Mesodermal cell (in vitro differentiated cells): ENCODE measurements around the gene SLC25A11.

Experiments
- H3K27ac ChIP-seq: 2 replicates; pipeline ENCODE4 v1.7.0; 2013; ENCODE audit warnings: mild to moderate bottlenecking, low read depth, low read length, moderate library complexity; ENCODE audit not compliant: severe bottlenecking
- H3K36me3 ChIP-seq: 2 replicates; pipeline ENCODE4 v1.7.1; 2013; ENCODE audit warnings: mild to moderate bottlenecking, low read length, moderate library complexity; ENCODE audit not compliant: control insufficient read depth, insufficient read depth
- H3K4me1 ChIP-seq: one replicate; pipeline ENCODE4 v1.7.1; 2013; ENCODE audit warnings: mild to moderate bottlenecking, low read length; ENCODE audit not compliant: insufficient read depth, control insufficient read depth, poor library complexity, severe bottlenecking
- H3K4me3 ChIP-seq: 2 replicates; pipeline ENCODE4 v1.7.0; 2013; ENCODE audit warnings: low read length, control low read depth, mild to moderate bottlenecking; ENCODE audit not compliant: insufficient read depth, poor library complexity, severe bottlenecking; ENCODE audit errors: extremely low read depth
- H3K9me3 ChIP-seq: 2 replicates; pipeline ENCODE4 v1.7.1; 2013; ENCODE audit warnings: mild to moderate bottlenecking, low read length, moderate library complexity; ENCODE audit not compliant: control insufficient read depth
- WGBS, 2 experiments: methylation state at CpG; one replicate each; pipeline ENCODE4 v1.1.5; 2013; ENCODE audit warnings: missing lambda C conversion rate in 2 of 2; ENCODE audit not compliant: insufficient coverage in 2 of 2; 5-methylcytosine and 5-hydroxymethylcytosine counted together

The SLC25A11 gene

DNA sequence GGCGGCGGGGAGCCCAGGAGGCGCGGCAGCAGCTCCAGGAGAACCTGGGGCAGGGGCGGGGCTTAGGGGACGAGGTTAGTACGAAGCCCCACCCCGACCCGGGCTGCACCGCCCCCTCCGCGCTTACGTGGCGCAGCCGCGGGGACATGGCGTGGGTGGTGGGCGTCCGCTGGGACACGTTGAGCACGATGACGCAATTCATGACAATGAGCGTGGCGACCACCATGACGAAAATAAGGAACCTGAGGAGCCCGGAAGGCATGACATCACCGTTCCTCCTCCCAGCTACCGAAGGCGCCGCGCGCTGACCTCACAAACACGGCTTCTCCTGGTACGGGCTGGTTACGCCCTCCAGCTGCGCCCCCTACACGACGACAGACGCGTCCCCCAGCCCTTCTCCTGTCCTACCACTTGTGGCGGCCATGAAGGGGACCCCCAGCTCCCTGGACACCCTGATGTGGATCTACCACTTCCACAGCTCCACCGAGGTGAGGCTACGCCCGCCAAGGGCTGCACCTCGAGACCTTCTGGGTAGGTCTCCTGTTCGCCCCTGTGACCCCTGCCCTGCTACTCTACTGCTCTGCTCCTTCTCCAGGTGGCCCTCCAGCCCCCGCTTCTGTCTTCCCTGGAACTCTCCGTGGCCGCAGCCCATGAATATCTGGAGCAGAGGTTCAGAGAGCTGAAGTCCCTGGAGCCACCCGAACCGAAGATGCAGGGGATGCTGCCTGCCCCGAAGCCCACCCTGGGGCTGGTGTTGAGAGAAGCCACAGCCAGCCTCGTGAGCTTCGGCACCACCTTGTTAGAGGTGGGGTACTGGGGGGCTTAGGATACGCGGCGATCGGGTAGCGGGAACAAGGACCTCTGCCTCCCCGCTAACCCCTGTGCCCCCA lies 40.3 kb downstream of the SLC25A11 start, which contains the start of gene C17orf107:
C17orf107 (plus strand) TSS at position 196 of the 890 bp plus-strand sequence; CDS start at position 423, 227 bp downstream.
- WGBS, 2 experiments: 91 to 94% methylated on average over 60 of the region's 60 CpGs
- Histone ChIP-seq H3K27ac (no peak within 1 kb of the TSS), H3K9me3 (peaks cover 4% of the 10 kb centered on the region), H3K4me3 (no peak within 1 kb of the TSS), H3K4me1 (no peaks in the 10 kb centered on the region), H3K36me3 (peaks cover 57% of the 10 kb centered on the region)

- peaks cover 4% of the 10 kb centered on the region for H3K9me3 ChIP-seq
- no peak overlapping the region for H3K27ac ChIP-seq
- H3K4me3 ChIP-seq: no peak overlapping the region
- 90% methylated on average over 26 to 34 of the region's 34 CpGs for WGBS, 2 experiments
- peaks cover 62% of the 10 kb centered on the region for H3K36me3 ChIP-seq
- no peaks in the 10 kb centered on the region for H3K4me1 ChIP-seq
These were observed 40.9 kb downstream of the SLC25A11 start for GRCh38 chr17:4898927-4899326.

- Histone ChIP-seq H3K9me3 (peaks cover 4% of the 10 kb centered on the region), H3K4me1 (no peaks in the 10 kb centered on the region), H3K4me3 (no peak overlapping the region), H3K36me3 (peaks cover 68% of the 10 kb centered on the region), H3K27ac (no peak overlapping the region)
- WGBS, 2 experiments: 94% methylated on average over 5 to 8 of the region's 8 CpGs
These were observed 41.5 kb downstream of the SLC25A11 start for GRCh38 chr17:4898351-4898750.

DNA sequence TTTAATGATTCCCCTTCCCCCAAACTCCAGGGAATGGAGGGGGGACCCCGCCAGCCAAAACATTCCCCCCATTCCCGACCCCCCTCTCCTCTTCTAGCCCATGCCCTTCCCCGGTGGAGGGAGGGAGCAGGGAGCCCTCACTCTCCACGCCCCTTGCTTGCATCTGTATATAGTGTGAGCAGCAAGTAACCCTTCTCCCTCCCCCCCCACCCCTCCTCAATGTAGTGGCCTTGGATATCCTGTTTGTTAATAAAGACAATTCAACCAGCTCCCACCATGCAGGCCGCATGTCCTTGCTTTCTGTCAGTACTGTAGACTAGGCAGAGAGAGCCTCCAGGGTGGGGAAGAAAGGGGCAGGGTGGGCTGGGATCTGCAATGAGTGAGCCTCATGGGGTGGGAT lies 42.1 kb downstream of the SLC25A11 start:
- Histone ChIP-seq H3K36me3 (peaks cover 74% of the 10 kb centered on the region), H3K27ac (no peak overlapping the region), H3K4me1 (no peaks in the 10 kb centered on the region), H3K4me3 (no peak overlapping the region), H3K9me3 (peaks cover 4% of the 10 kb centered on the region)
- WGBS, 2 experiments: no CpG with 5 or more reads among the region's 5 CpGs

- peaks cover 79% of the 10 kb centered on the region for H3K36me3 ChIP-seq
- WGBS, 2 experiments: 88 to 97% methylated on average over 5 to 9 of the region's 10 CpGs
- H3K9me3 ChIP-seq: peaks cover 4% of the 10 kb centered on the region
- no peak overlapping the region for H3K4me3 ChIP-seq
- H3K27ac ChIP-seq: no peak overlapping the region
- H3K4me1 ChIP-seq: no peaks in the 10 kb centered on the region
These were observed 42.6 kb downstream of the SLC25A11 start for GRCh38 chr17:4897198-4897687.

DNA sequence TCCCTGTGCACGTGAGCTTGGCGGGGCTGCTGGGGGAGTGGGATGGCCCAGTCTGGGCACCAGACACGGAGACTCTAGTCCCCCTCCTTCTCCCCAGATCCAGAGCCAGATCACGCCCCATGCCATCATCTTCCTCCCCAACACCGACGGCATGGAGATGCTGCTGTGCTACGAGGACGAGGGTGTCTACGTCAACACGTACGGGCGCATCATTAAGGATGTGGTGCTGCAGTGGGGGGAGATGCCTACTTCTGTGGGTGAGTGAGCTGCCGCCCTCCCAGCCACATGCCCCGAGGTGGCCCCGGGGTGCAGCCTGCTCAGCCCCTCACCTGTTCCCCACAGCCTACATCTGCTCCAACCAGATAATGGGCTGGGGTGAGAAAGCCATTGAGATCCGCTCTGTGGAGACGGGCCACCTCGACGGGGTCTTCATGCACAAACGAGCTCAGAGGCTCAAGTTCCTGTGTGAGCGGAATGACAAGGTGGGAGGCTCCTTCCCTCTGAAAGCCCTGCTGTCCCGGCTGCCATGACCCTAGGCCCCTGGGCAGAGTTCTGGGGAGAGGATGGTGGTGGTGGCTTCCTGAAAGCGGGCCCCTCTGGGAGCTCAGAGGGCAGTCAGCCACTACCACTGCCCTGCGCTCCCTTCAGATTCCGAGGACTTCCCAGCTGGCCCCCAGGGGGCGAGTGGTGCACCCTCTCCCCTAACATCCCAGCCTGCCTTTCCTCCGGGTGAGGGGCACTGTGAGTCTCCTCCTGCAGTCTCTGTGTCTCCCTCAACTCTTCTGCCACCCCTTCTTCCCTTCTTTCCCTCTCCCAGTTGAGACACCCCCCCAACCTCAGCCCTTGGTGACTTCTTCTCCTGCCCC lies 43.3 kb downstream of the SLC25A11 start:
- H3K36me3 ChIP-seq: peaks cover 86% of the 10 kb centered on the region
- WGBS, 2 experiments: 94 to 98% methylated on average over 18 to 24 of the region's 27 CpGs

GRCh38 chr17:4895657-4896331 lies 44.1 kb downstream of the SLC25A11 start:
- Histone ChIP-seq H3K9me3 (peaks cover 2% of the 10 kb centered on the region), H3K4me3 (no peak overlapping the region), H3K4me1 (no peaks in the 10 kb centered on the region), H3K36me3 (peaks cover 89% of the 10 kb centered on the region), H3K27ac (no peak overlapping the region)
- WGBS, 2 experiments: 87% methylated on average over 20 to 25 of the region's 27 CpGs

More for the DNA sequence above, 43.3 kb downstream of the SLC25A11 start:
- Histone ChIP-seq H3K4me3 (no peak overlapping the region), H3K4me1 (no peaks in the 10 kb centered on the region), H3K27ac (no peak overlapping the region), H3K9me3 (peaks cover 4% of the 10 kb centered on the region)

DNA sequence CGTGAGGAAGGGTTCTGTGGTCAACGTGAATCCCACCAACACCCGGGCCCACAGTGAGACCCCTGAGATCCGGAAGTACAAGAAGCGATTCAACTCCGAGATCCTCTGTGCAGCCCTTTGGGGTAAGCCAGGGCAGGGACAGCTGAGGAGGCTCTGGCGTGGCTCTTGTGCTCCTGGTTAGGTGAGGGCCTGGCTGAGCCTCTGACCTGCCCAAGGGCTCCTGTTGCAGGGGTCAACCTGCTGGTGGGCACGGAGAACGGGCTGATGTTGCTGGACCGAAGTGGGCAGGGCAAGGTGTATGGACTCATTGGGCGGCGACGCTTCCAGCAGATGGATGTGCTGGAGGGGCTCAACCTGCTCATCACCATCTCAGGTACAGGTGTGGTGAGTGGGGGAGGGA lies 44.7 kb downstream of the SLC25A11 start:
- WGBS, 2 experiments: 98% methylated on average over 9 to 11 of the region's 13 CpGs
- Histone ChIP-seq H3K4me3 (no peak overlapping the region), H3K9me3 (no peaks in the 10 kb centered on the region), H3K36me3 (peaks cover 88% of the 10 kb centered on the region), H3K4me1 (no peaks in the 10 kb centered on the region), H3K27ac (no peak overlapping the region)

DNA sequence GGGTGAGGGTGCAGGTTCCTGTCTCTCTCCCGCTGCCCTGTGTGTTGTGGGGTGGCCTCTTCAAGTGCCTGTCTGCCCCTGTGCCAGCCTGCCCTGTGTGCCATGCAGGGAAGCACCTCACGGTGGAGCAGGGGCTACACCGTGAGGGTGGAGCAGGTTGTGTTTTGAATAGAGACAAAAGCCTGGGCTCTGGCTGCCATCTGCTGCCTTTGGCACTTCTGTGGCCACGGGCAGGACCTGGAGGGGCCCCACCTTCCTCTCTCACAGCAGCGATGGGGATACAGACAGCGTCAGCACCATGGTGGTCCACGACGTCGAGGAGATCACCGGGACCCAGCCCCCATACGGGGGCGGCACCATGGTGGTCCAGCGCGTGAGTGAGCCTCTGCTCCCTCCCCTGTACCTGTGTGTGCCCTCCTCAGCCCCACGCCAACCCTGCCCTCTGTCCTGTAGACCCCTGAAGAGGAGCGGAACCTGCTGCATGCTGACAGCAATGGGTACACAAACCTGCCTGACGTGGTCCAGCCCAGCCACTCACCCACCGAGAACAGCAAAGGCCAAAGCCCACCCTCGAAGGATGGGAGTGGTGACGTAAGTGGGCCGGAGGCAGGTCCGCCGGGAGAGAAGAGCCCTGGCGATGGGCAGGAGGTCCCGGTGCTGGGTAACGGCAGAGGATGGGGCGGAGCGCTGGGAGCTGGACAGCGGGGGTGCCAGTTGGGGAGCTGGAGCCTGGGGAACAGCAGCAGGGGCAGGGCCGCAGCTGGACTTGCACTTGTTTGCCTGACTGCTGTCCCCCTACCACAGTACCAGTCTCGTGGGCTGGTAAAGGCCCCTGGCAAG lies 45.9 kb downstream of the SLC25A11 start:
- Histone ChIP-seq H3K4me3 (no peak overlapping the region), H3K36me3 (peaks cover 79% of the 10 kb centered on the region)
- 92 to 97% methylated on average over 30 of the region's 31 CpGs for WGBS, 2 experiments

More for the DNA sequence above, 45.9 kb downstream of the SLC25A11 start:
- Histone ChIP-seq H3K27ac (no peak overlapping the region), H3K9me3 (no peaks in the 10 kb centered on the region), H3K4me1 (no peaks in the 10 kb centered on the region)
